Endodermal cell (in vitro differentiated cells): ENCODE data around the gene YEATS2. TPM values are rescaled to one million over a fixed set of nuclear protein-coding genes. Genes with fewer than 3 reads are reported as not detected.
A peak's percentile ranks its signal among the peaks of the same experiment; 100 is the strongest.

Source experiments
- DNase-seq: peaks from one replicate; pipeline ENCODE4 v3.0.0-alpha.2; 2017
- H3K27ac ChIP-seq: 2 replicates; pipeline ENCODE4 v1.5.1; 2013; ENCODE audit warnings: mild to moderate bottlenecking, low read depth, low read length, moderate library complexity
- H3K27me3 ChIP-seq: 2 replicates; pipeline ENCODE4 v1.6.1; 2013; ENCODE audit warnings: mild to moderate bottlenecking, low read length, moderate library complexity; ENCODE audit not compliant: insufficient read depth, control insufficient read depth, poor library complexity, severe bottlenecking
- H3K36me3 ChIP-seq: 2 replicates; pipeline ENCODE4 v1.7.0; 2013; ENCODE audit warnings: mild to moderate bottlenecking, low read length, moderate library complexity; ENCODE audit not compliant: control insufficient read depth, insufficient read depth
- H3K4me1 ChIP-seq: one replicate; pipeline ENCODE4 v1.7.0; 2013; ENCODE audit warnings: low read length; ENCODE audit not compliant: control insufficient read depth, insufficient read depth
- H3K4me3 ChIP-seq: 2 replicates; pipeline ENCODE4 v1.5.1; 2013; ENCODE audit warnings: mild to moderate bottlenecking, low read length, moderate library complexity
- H3K9ac ChIP-seq: 2 replicates; pipeline ENCODE4 v1.6.1; 2013; ENCODE audit warnings: mild to moderate bottlenecking, low read length, moderate library complexity; ENCODE audit not compliant: poor library complexity, severe bottlenecking; ENCODE audit errors: extremely low read depth
- H3K9me3 ChIP-seq: 2 replicates; pipeline ENCODE4 v1.6.1; 2013; ENCODE audit warnings: mild to moderate bottlenecking, low read length, moderate library complexity; ENCODE audit not compliant: control insufficient read depth
- H3K27ac Mint-ChIP-seq: 2 replicates; pipeline ENCODE4 v1.8.0; 2020; ENCODE audit warnings: mixed read lengths
- H3K27me3 Mint-ChIP-seq: 2 replicates; pipeline ENCODE4 v1.8.0; 2021; ENCODE audit warnings: mild to moderate bottlenecking, mixed read lengths; ENCODE audit not compliant: insufficient read depth
- H3K36me3 Mint-ChIP-seq: 2 replicates; pipeline ENCODE4 v1.8.0; 2020; ENCODE audit warnings: low read depth, mixed read lengths
- H3K4me1 Mint-ChIP-seq: 2 replicates; pipeline ENCODE4 v1.8.0; 2020; ENCODE audit warnings: mixed read lengths
- H3K4me3 Mint-ChIP-seq: 2 replicates; pipeline ENCODE4 v1.8.0; 2020; ENCODE audit warnings: mild to moderate bottlenecking, moderate library complexity, mixed read lengths
- H3K9me3 Mint-ChIP-seq: 2 replicates; pipeline ENCODE4 v1.8.0; 2020; ENCODE audit warnings: mild to moderate bottlenecking, mixed read lengths
- WGBS, 2 experiments: methylation state at CpG; one replicate each; pipeline versions ENCODE4 v1.1.5 to v1.1.7; 2013; ENCODE audit warnings: missing lambda C conversion rate in 2 of 2, mixed read lengths in 1 of 2; ENCODE audit not compliant: insufficient coverage in 1 of 2, insufficient read length in 1 of 2; 5-methylcytosine and 5-hydroxymethylcytosine counted together
- total RNA-seq, 2 donors: library from RNA; stranded (reverse); fragmentation: NEBNext Ultra II Directional in 1 of 2; extraction: Animal tissue kit (Norgen Biotek cat#: 25700) in 1 of 2; gene quantifications; 2 replicates in 1 of 2; 3 replicates in 1 of 2; pipeline ENCODE4 v1.2.1, GENCODE V29; 2021
- TF ChIP-seq, protein P1 (sequence below): fragments of 200-600 bp; sonication (generic); conservative IDR thresholded peaks from 2 replicates; pipeline ENCODE4 v1.5.0; 2021; ENCODE audit warnings: antibody characterized with exemption, mild to moderate bottlenecking

YEATS2 gene
- total RNA-seq, 2 donors from 2014 or later: 53.4 to 55.8 TPM

DNA sequence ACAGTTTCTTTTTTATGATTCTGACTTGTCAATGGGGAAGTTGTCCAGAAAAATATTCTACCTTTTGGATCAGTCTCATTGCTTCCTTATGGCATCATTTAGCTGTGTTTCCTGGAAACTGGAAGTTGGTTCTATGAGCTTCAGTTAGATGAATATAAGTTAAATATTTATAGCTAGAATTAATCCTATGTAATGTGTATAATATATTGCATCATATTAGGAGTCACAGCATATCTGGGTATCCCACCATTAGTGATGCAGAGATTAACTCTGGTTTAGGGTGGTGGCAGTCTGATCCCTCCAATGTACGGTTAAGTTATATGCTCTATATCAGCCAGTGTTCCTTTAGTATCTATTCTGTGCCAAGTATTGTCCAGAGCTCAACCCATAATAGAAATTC is 42.9 kb upstream of the YEATS2 start:
- H3K36me3 ChIP-seq: peaks cover 52% of the 10 kb centered on the region
- no peaks in the 10 kb centered on the region for H3K27me3 ChIP-seq
- WGBS, 2 experiments: 86 to 100% methylated on average over 1 of the region's 1 CpG
- no peak overlapping the region for H3K27ac Mint-ChIP-seq
- no peaks in the 10 kb centered on the region for H3K4me1 Mint-ChIP-seq
- H3K9me3 ChIP-seq: peaks cover 72% of the 10 kb centered on the region
- no peaks in the 10 kb centered on the region for H3K4me1 ChIP-seq
- H3K9ac ChIP-seq: no peak overlapping the region
- peak overlapping the region; percentile 63 for H3K4me3 ChIP-seq
- DNase-seq: no peak
- no peak overlapping the region for H3K27ac ChIP-seq
- TF ChIP-seq, protein P1, sequence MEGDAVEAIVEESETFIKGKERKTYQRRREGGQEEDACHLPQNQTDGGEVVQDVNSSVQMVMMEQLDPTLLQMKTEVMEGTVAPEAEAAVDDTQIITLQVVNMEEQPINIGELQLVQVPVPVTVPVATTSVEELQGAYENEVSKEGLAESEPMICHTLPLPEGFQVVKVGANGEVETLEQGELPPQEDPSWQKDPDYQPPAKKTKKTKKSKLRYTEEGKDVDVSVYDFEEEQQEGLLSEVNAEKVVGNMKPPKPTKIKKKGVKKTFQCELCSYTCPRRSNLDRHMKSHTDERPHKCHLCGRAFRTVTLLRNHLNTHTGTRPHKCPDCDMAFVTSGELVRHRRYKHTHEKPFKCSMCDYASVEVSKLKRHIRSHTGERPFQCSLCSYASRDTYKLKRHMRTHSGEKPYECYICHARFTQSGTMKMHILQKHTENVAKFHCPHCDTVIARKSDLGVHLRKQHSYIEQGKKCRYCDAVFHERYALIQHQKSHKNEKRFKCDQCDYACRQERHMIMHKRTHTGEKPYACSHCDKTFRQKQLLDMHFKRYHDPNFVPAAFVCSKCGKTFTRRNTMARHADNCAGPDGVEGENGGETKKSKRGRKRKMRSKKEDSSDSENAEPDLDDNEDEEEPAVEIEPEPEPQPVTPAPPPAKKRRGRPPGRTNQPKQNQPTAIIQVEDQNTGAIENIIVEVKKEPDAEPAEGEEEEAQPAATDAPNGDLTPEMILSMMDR: no peak
- H3K36me3 Mint-ChIP-seq: peaks cover 73% of the 10 kb centered on the region
- H3K9me3 Mint-ChIP-seq: peaks cover 63% of the 10 kb centered on the region
- H3K4me3 Mint-ChIP-seq: no peak overlapping the region
- H3K27me3 Mint-ChIP-seq: no peaks in the 10 kb centered on the region

DNA sequence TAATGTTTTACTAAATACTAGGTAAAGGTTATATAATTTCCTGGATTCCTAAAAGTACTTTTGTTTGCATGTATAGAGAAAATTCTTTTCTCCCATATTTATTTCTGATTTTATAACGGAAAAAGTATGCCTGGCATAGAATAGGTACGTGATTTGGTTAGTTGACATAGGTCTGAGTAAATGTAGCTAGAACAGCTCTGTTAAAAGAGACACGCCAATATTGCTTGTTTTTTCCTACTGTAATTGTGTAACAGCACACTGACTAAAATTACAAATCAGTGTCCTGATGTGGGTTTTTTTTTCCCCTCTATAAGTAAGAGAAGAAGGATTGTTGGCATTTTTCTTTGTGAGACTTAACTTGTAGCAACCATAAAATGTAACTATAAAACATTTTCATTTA is 35.5 kb upstream of the YEATS2 start:
- H3K4me1 Mint-ChIP-seq: no peaks in the 10 kb centered on the region
- peaks cover 15% of the 10 kb centered on the region for H3K9me3 Mint-ChIP-seq
- Histone ChIP-seq H3K4me1 (no peaks in the 10 kb centered on the region), H3K27ac (no peak overlapping the region), H3K9ac (no peak overlapping the region), H3K9me3 (peaks cover 15% of the 10 kb centered on the region), H3K27me3 (no peaks in the 10 kb centered on the region), H3K36me3 (peaks cover 38% of the 10 kb centered on the region), H3K4me3 (no peak overlapping the region)
- DNase-seq: no peak
- 93 to 100% methylated on average over 1 to 3 of the region's 3 CpGs for WGBS, 2 experiments
- H3K27me3 Mint-ChIP-seq: no peaks in the 10 kb centered on the region
- H3K4me3 Mint-ChIP-seq: no peak overlapping the region
- peaks cover 57% of the 10 kb centered on the region for H3K36me3 Mint-ChIP-seq
- no peak overlapping the region for H3K27ac Mint-ChIP-seq
- TF ChIP-seq, protein P1: no peak

GRCh38 chr3:183664913-183665381 is 32.6 kb upstream of the YEATS2 start:
- TF ChIP-seq, protein P1: no peak
- H3K27me3 ChIP-seq: no peaks in the 10 kb centered on the region
- WGBS, 2 experiments: 93 to 95% methylated on average over 2 to 3 of the region's 3 CpGs
- Mint-ChIP-seq H3K27me3 (no peaks in the 10 kb centered on the region), H3K36me3 (peaks cover 61% of the 10 kb centered on the region), H3K9me3 (peaks cover 16% of the 10 kb centered on the region), H3K4me1 (no peaks in the 10 kb centered on the region), H3K27ac (no peak overlapping the region), H3K4me3 (no peak overlapping the region)
- H3K36me3 ChIP-seq: peaks cover 40% of the 10 kb centered on the region
- no peak for DNase-seq
- H3K4me3 ChIP-seq: no peak overlapping the region
- H3K27ac ChIP-seq: no peak overlapping the region
- H3K4me1 ChIP-seq: no peaks in the 10 kb centered on the region
- peaks cover 19% of the 10 kb centered on the region for H3K9me3 ChIP-seq
- H3K9ac ChIP-seq: no peak overlapping the region
